GM12878 (cell line): ENCODE measurements around the gene PLA2G15. TPM values are rescaled to one million over a fixed set of nuclear protein-coding genes. Genes with fewer than 3 reads are reported as not detected.

Experiments
- ATAC-seq: fragments of 200-7000 bp; cut with Tn5 transposase; 3 replicates; pipeline ENCODE4 v1.9.1; 2020; ENCODE audit warnings: mild to moderate bottlenecking, moderate library complexity
- BruUV-seq: library from RNA; stranded (reverse); fragments of 400-500 nt; replicated peaks from 2 replicates; lab custom pipeline; 2021; lab: Mats Ljungman, UMichigan
- CTCF ChIA-PET: fragments of 300-600 bp; sonication (Branson Sonifier 250); formaldehyde crosslinking; extraction: SDS; loops from one replicate; lab custom pipeline; 2021; ENCODE audit warnings: inconsistent platforms; lab: Yijun Ruan, JAX
- POLR2A ChIA-PET: fragments of 350-600 bp; formaldehyde crosslinking; extraction: SDS; loops from one replicate; lab custom pipeline; 2021; ENCODE audit warnings: inconsistent platforms; lab: Charles Lee
- RAD21 ChIA-PET: fragments of 300-600 bp; sonication (Branson Sonifier 250); formaldehyde crosslinking; loops from one replicate; lab custom pipeline; 2023; ENCODE audit warnings: antibody characterized with exemption; ENCODE audit not compliant: unreplicated experiment; lab: Charles Lee
- SMC1A ChIA-PET: fragments of 300-600 bp; sonication (Branson Sonifier 250); formaldehyde crosslinking; loops from one replicate; lab custom pipeline; 2023; ENCODE audit not compliant: unreplicated experiment, uncharacterized antibody; lab: Charles Lee
- DNase-seq: peaks from one replicate; pipeline ENCODE4 v3.0.0-alpha.2; 2011; ENCODE audit warnings: low read depth, low spot score
- FAIRE-seq: peaks from 3 replicates; lab custom pipeline; 2011; peaks lifted over from hg19 to GRCh38; lab: Jason Lieb, UNC
- H2AFZ ChIP-seq: 2 replicates; pipeline ENCODE4 v1.6.0; 2011; ENCODE audit warnings: low read depth, low read length, control low read depth; ENCODE audit not compliant: control insufficient read depth
- H3K27ac ChIP-seq: 2 replicates; pipeline ENCODE4 v1.5.1; 2011; ENCODE audit warnings: control low read depth; ENCODE audit not compliant: control insufficient read depth, insufficient read depth
- H3K27me3 ChIP-seq, 2 experiments: replicated peaks in 1 of 2; 2 replicates each; pipeline versions ENCODE4 v1.6.0 to v1.6.1; 2011; ENCODE audit warnings: low read length in 1 of 2; ENCODE audit not compliant: control insufficient read depth in 2 of 2, insufficient read depth in 2 of 2
- H3K36me3 ChIP-seq, 2 experiments: 2 replicates each; pipeline ENCODE4 v1.5.1; 2011; ENCODE audit warnings: low read length in 1 of 2; ENCODE audit not compliant: control insufficient read depth in 2 of 2, insufficient read depth in 2 of 2
- H3K4me1 ChIP-seq: 2 replicates; pipeline ENCODE4 v1.6.1; 2011; ENCODE audit warnings: mild to moderate bottlenecking, low read length, moderate library complexity, mixed read lengths; ENCODE audit not compliant: control insufficient read depth, insufficient read depth
- H3K4me2 ChIP-seq: 2 replicates; pipeline ENCODE4 v1.6.0; 2011; ENCODE audit warnings: control low read depth; ENCODE audit not compliant: control insufficient read depth, insufficient read depth
- H3K4me3 ChIP-seq: fragments of 200-600 bp; sonication (generic); 2 replicates; pipeline ENCODE4 v1.5.1; 2016
- H3K79me2 ChIP-seq: 2 replicates; pipeline ENCODE4 v1.6.0; 2011; ENCODE audit warnings: low read length; ENCODE audit not compliant: control insufficient read depth, insufficient read depth
- H3K9ac ChIP-seq: 2 replicates; pipeline ENCODE4 v1.8.0; 2011; ENCODE audit warnings: low read length, control low read depth, mixed read lengths; ENCODE audit not compliant: control insufficient read depth, insufficient read depth
- H3K9me3 ChIP-seq: replicated peaks from 3 replicates; pipeline ENCODE4 v1.5.1; 2011; ENCODE audit warnings: mild to moderate bottlenecking, low read length; ENCODE audit not compliant: control insufficient read depth, insufficient read depth
- H4K20me1 ChIP-seq: 2 replicates; pipeline ENCODE4 v1.6.0; 2011; ENCODE audit not compliant: control insufficient read depth, insufficient read depth
- EGR1 ChIP-seq, 2 experiments: IDR thresholded peaks; 1 replicate in 1 of 2; 2 replicates in 1 of 2; pipeline ENCODE4 v1.6.1; 2011 to 2012; ENCODE audit warnings: low read depth in 2 of 2, low read length in 2 of 2, borderline replicate concordance in 1 of 2, mild to moderate bottlenecking in 1 of 2, moderate library complexity in 1 of 2
- ETV6 ChIP-seq, 2 experiments: fragments of 450-650 bp in 1 of 2; IDR thresholded peaks in 1 of 2; conservative IDR thresholded peaks in 1 of 2; 2 replicates each; pipeline ENCODE4 v1.6.1; 2014; ENCODE audit warnings: antibody characterized with exemption in 1 of 2, borderline replicate concordance in 1 of 2, low read depth in 1 of 2, mild to moderate bottlenecking in 1 of 2, moderate library complexity in 1 of 2
- FOXK2 ChIP-seq: fragments of 450-650 bp; IDR thresholded peaks from 2 replicates; pipeline ENCODE4 v1.6.1; 2017; ENCODE audit warnings: mild to moderate bottlenecking, moderate library complexity
- KDM1A ChIP-seq: fragments of 200-600 bp; sonication (generic); IDR thresholded peaks from 2 replicates; pipeline ENCODE4 v1.6.1; 2016; ENCODE audit warnings: borderline replicate concordance
- KLF5 ChIP-seq: fragments of 450-650 bp; IDR thresholded peaks from 2 replicates; pipeline ENCODE4 v1.6.1; 2014; ENCODE audit warnings: mild to moderate bottlenecking; ENCODE audit not compliant: partially characterized antibody
- PAX8 ChIP-seq: fragments of 450-650 bp; IDR thresholded peaks from 2 replicates; pipeline ENCODE4 v1.6.1; 2017; ENCODE audit warnings: mild to moderate bottlenecking, moderate library complexity
- POLR2AphosphoS2 ChIP-seq: IDR thresholded peaks from 2 replicates; pipeline ENCODE4 v1.6.1; 2011; ENCODE audit warnings: low read depth, mild to moderate bottlenecking, low read length, improper control_type of control experiment, moderate library complexity
- RBBP5 ChIP-seq: fragments of 200-600 bp; sonication (generic); conservative IDR thresholded peaks from 2 replicates; pipeline ENCODE4 v1.6.1; 2016
- RUNX3 ChIP-seq: IDR thresholded peaks from 2 replicates; pipeline ENCODE4 v1.6.1; 2012; ENCODE audit warnings: low read length, inconsistent platforms
- TARDBP ChIP-seq: IDR thresholded peaks from 2 replicates; pipeline ENCODE4 v1.6.1; 2016; ENCODE audit warnings: borderline replicate concordance
- ZNF207 ChIP-seq: fragments of 450-650 bp; IDR thresholded peaks from 2 replicates; pipeline ENCODE4 v1.6.1; 2014; ENCODE audit warnings: antibody characterized with exemption, mild to moderate bottlenecking, borderline replicate concordance
- WGBS: methylation state at CpG from one replicate; pipeline ENCODE4 v1.1.6; 2016; ENCODE audit warnings: low lambda C conversion rate; ENCODE audit not compliant: insufficient replicate concordance, insufficient coverage; ENCODE audit errors: missing lambda C conversion rate; 5-methylcytosine and 5-hydroxymethylcytosine counted together
- in situ Hi-C: fragments of 300-500 bp; cut with MboI; formaldehyde crosslinking; loops from 9 replicates; pipeline ENCODE4 v1.14.3; 2018; ENCODE audit warnings: mixed read lengths
- intact Hi-C: fragments of 100-400 bp; cut with micrococcal nuclease; formaldehyde crosslinking; loops from one replicate; pipeline ENCODE4 v1.14.2; 2022; ENCODE audit not compliant: unreplicated experiment
- polyA plus RNA-seq, 11 experiments: library from polyadenylated mRNA; depleted of rRNA in 4 of 11; unstranded in 6 of 11; stranded (reverse) in 5 of 11; fragments of >200 nt; fragmentation: Nextera tagmentation in 4 of 11; fragmentation: Illumina TruSeq in 1 of 11; extraction: Ambion mirVana in 4 of 11; extraction: Trizol in 1 of 11; gene quantifications; 1 replicate in 1 of 11; 2 replicates in 10 of 11; pipeline versions ENCODE4 v1.2.1 to v1.2.3, GENCODE V29; 2011 to 2016; ENCODE audit warnings: inconsistent platforms in 2 of 11, missing spikeins in 2 of 11, low read depth in 1 of 11
- total RNA-seq, 4 experiments: library from RNA; depleted of rRNA in 3 of 4; stranded (reverse); fragments of >200 nt in 3 of 4; fragmentation: Illumina TruSeq in 1 of 4; extraction: Trizol in 1 of 4; gene quantifications; 2 replicates each; pipeline versions ENCODE4 v1.2.1 to v1.2.3, GENCODE V29; 2013 to 2021
- TF ChIP-seq, protein P1 (sequence below): IDR thresholded peaks from 2 replicates; pipeline ENCODE4 v1.6.1; 2012; ENCODE audit warnings: low read depth, low read length, improper control_type of control experiment
- TF ChIP-seq, protein P2 (sequence below): fragments of 150-350 bp; IDR thresholded peaks from 2 replicates; pipeline ENCODE4 v1.6.1; 2014; ENCODE audit warnings: mild to moderate bottlenecking, low read depth, low read length

PLA2G15 gene
- total and polyA plus RNA-seq, 10 of the 15 experiments (the other 5 are each of a cell fraction or from before 2014, with no cell fraction given) = 0.31 to 9.4 (median 6.8) TPM

- no peak for ATAC-seq
- SMC1A ChIA-PET = no interaction called here
- POLR2A ChIA-PET = interaction anchor here (0.7 kb wide), 2 partner anchors 16 to 153 kb away, joined by 4 to 5 read pairs; no protein-coding TSS in a partner anchor
Measured at GRCh38 chr16:68249371-68249770, 4.2 kb downstream of the PLA2G15 start.

GRCh38 chr16:68250951-68251350 lies 5.8 kb downstream of the PLA2G15 start:
- Histone ChIP-seq H2AFZ (no peak overlapping the region), H3K27me3 (no peaks in the 10 kb centered on the region), H3K4me2 (no peak overlapping the region), H3K4me1 (peaks cover 15% of the 10 kb centered on the region), H4K20me1 (no peaks in the 10 kb centered on the region), H3K9ac (no peak overlapping the region), H3K4me3 (no peak overlapping the region), H3K9me3 (no peaks in the 10 kb centered on the region), H3K79me2 (no peaks in the 10 kb centered on the region), H3K27ac (no peak overlapping the region), H3K36me3 (peaks cover 1 to 3% of the 10 kb centered on the region in 2 experiments; a peak in 2 of 4 replicates)
- WGBS = 91% methylated on average over 6 of the region's 6 CpGs
- BruUV-seq = no TSS peak
- ChIA-PET POLR2A (interaction anchor here (0.6 to 1.0 kb wide), 4 partner anchors 13 to 279 kb away, joined by 3 to 5 read pairs (median 4); no protein-coding TSS in a partner anchor), CTCF (interaction anchor here (1.6 to 3.4 kb wide), 4 partner anchors 10 to 78 kb away, joined by 11 to 25 read pairs (median 16); partner anchors contain the start of gene SLC7A6), RAD21 (interaction anchor here (1.0 to 2.4 kb wide), 3 partner anchors 10 to 78 kb away, joined by 4 to 8 read pairs (median 7); no protein-coding TSS in a partner anchor), SMC1A (interaction anchor here (1.9 to 2.6 kb wide), 2 partner anchors 11 to 78 kb away, joined by 10 to 13 read pairs; no protein-coding TSS in a partner anchor)
- in situ Hi-C loops = no loop called here
- no peak for ATAC-seq
- DNase-seq = no peak
- no peak for FAIRE-seq
- intact Hi-C loops = no loop called here
- TF ChIP-seq POLR2AphosphoS2 (no peak), ZNF207 (no peak), KDM1A (no peak), PAX8 (no peak), RBBP5 (no peak), ETV6 (conservative IDR thresholded peaks at IDR 0.05 in 1 of 2, IDR thresholded peaks at IDR 0.05 in 1 of 2; ENCODE audit: borderline replicate concordance in 1 of 2, low read depth in 1 of 2) (no peak), EGR1 (IDR thresholded peaks at IDR 0.05; ENCODE audit: borderline replicate concordance in 1 of 2, low read depth in 2 of 2, low read length in 2 of 2) (no peak), KLF5 (no peak)
- TF ChIP-seq, protein P1, sequence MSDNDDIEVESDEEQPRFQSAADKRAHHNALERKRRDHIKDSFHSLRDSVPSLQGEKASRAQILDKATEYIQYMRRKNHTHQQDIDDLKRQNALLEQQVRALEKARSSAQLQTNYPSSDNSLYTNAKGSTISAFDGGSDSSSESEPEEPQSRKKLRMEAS = no peak
- TF ChIP-seq, protein P2, sequence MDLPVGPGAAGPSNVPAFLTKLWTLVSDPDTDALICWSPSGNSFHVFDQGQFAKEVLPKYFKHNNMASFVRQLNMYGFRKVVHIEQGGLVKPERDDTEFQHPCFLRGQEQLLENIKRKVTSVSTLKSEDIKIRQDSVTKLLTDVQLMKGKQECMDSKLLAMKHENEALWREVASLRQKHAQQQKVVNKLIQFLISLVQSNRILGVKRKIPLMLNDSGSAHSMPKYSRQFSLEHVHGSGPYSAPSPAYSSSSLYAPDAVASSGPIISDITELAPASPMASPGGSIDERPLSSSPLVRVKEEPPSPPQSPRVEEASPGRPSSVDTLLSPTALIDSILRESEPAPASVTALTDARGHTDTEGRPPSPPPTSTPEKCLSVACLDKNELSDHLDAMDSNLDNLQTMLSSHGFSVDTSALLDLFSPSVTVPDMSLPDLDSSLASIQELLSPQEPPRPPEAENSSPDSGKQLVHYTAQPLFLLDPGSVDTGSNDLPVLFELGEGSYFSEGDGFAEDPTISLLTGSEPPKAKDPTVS = no peak

More at GRCh38 chr16:68249371-68249770, 4.2 kb downstream of the PLA2G15 start:
- CTCF ChIA-PET = interaction anchor here (1.3 to 1.6 kb wide), 2 partner anchors 11 to 79 kb away, joined by 7 to 8 read pairs; no protein-coding TSS in a partner anchor
- FAIRE-seq (no peak), DNase-seq (no peak)
- Histone ChIP-seq H3K79me2 (no peaks in the 10 kb centered on the region), H3K9ac (no peak overlapping the region), H3K4me3 (no peak overlapping the region), H2AFZ (no peak overlapping the region), H3K9me3 (no peaks in the 10 kb centered on the region), H3K27ac (no peak overlapping the region), H3K36me3 (0 out of 4 replicates have a peak, but pooled peaks cover 0 to 3% of the 10 kb centered on the region in 2 experiments), H3K27me3 (no peaks in the 10 kb centered on the region), H3K4me2 (no peak overlapping the region)
- no TSS peak for BruUV-seq
- RAD21 ChIA-PET = interaction anchor here (1.6 kb wide), 1 partner anchor 9 kb away, joined by 6 read pairs; no protein-coding TSS in a partner anchor
- in situ Hi-C loops (no loop called here), intact Hi-C loops (loop anchor here (5.0 kb wide), 1 partner anchor 593 kb away; the partner anchor contains the start of gene TANGO6)
- 92% methylated on average over 4 of the region's 4 CpGs for WGBS
- TF ChIP-seq FOXK2 (no peak), RUNX3 (no peak), KDM1A (no peak), TARDBP (no peak)
- TF ChIP-seq, all 136 proteins: peak for 0
- Histone ChIP-seq H3K4me1 (peaks cover 18% of the 10 kb centered on the region), H4K20me1 (no peaks in the 10 kb centered on the region)
